HG03571 (cell line): ENCODE data around the gene STT3B.

ENCODE experiments used
- ATAC-seq: cut with Tn5 transposase; IDR thresholded peaks from one replicate; pipeline ENCODE4 v1.9.1; 2021; ENCODE audit not compliant: unreplicated experiment

The STT3B gene

DNA sequence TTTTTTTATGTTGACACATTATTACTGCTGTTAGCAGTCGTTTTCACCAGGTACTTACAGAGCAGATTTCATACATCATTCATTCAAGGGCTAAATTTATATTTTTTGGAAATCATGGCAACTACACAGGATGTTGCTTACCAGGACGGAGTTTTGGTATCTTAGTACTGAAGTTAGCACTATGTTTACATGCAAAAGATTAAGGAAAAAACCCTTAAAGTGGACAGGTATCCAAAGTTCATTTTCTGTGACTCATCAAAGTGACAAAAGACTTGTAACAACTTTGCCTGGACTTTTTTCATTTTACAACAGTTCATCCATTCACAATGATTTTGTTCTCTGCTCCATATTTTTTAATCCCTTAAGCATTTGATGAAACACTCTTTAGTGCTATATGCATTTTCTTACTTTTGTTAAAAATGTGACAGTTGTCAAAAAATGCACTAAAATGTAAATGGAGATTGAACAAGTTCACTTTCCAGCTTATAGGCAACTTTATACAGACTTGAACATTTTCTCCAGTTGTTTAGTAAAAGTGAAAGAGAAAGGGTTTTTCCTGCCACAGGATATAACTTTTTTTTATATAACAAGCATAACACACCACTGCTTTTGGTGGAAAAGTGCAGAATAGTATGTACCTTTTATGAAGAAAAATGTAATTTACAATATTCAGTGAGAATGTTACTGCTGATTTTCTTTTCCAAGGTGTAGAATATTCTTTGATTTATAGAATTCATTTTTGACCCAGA, 104.1 kb downstream of the STT3B start:
- ATAC-seq = no peak

DNA sequence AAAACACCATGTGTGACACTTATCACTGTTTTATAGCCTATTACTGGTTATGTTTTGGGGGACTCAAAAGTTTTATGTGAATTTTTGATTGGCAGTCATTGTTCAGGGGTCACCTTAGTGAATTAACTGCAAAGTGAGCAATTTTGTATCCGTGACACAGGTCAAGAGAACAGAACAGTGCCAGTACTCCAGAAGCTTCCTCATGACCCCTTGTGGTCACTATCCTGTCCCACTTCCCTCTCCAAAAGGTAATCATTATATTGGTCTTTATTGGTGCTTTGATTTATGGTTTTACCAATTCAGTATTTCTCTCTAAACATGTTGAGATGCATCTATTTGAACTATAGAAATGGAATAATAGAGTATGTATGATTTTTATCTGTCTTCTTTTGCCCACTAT, 107.1 kb downstream of the STT3B start:
- no peak for ATAC-seq

DNA sequence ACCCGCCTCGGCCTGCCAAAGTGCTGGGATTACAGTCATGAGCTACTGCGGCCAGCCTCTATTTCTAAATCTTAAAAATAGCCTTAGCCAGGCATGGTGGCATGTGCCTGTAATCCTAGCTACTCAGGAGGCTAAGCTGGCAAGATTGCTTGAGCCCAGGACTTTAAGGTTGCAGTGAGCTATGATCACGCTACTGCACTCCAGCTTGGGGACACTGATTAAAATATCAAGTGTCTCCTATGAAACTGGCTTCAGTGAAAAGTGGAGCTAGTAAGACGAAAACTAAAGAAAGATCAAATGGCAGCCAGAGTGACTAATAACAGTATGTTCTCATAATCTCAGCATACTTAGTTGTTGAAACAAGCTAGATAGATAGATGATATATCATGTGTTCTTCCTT, 112.5 kb downstream of the STT3B start:
- no peak for ATAC-seq

DNA sequence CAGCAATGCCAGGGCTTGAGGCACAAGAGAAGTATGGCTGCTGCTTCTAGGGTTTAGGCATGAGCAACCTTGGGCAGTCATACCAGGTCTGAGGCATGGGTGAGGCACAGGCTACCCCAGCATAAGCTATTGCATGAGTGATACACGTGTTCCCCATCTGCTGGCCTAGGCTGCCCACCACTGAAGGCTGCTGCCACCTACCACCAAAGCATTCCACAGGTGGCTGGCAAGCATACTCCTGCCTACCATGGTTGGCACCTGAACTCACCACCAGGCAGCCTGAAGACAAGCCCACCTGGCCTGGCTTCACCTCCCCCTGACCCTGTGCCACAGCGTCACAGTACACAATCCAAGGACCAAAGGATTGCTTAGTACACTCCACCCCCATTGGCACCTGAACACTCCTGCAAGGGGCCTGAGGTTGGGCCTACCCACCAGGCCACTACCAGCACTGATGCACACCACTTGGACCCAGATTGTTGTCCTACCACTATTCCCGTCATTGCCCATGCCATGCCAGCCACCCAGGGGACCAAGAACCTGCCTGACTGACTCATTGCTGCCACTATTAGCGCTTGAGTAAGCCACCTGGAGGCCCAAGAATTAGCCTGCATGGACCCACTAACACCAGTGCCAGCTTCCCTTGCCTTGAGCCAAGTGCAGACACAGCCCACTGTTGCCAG, 115.7 kb downstream of the STT3B start:
- ATAC-seq = no peak

DNA sequence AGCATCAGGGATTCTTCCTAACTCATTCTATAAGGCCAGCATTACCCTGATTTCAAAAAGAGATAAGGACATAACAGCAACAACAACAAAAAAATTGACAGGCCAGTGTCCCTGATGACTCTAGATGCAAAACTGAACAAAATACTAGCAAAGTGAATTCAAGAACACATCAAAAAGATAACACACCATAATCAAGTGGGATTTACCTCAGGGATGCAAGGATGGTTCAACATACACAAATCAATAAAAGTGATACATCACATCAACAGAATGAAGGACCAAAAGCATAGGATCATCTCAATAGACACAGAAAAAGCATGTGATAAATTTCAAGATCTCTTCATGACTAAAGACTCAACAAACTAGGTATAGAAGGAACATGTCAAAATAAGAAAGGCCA, 119.6 kb downstream of the STT3B start:
- ATAC-seq = no peak

DNA sequence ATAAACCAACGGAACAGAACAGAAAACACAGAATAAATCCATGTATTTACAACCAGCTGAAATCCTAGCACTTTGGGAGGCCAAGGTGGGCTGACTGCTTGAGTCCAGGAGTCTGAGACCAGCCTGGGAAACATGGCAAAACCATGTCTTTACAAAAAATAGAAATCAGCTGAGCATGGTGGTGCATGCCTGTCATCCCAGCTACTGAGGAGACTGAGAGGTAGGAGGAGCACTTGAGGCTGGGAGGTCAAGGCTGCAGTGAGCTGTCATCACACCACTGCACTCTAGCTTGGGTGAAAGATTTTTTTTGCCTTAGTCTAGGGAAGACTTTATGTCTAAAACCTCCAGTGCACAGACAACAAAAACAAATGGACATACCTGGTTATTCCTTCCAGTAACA, 120.7 kb downstream of the STT3B start:
- ATAC-seq = no peak

DNA sequence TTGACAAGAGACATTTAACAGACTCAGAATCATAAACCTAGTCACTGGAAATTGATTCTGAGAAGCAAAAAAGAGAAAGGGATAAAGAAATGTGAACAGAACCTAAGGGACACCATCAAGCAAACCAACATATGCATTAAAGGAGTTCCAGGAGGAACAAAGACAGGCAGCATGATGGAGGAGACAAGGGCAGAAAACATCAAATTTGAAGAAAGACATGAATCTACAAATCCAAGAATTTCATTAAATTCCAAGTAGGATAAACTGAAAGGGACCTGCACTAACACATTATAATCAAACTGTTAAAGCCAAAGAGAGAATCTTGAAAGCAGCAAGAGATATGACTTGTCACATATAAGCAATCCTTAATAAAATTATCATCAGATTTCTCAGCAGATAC, 122.3 kb downstream of the STT3B start:
- ATAC-seq = no peak

DNA sequence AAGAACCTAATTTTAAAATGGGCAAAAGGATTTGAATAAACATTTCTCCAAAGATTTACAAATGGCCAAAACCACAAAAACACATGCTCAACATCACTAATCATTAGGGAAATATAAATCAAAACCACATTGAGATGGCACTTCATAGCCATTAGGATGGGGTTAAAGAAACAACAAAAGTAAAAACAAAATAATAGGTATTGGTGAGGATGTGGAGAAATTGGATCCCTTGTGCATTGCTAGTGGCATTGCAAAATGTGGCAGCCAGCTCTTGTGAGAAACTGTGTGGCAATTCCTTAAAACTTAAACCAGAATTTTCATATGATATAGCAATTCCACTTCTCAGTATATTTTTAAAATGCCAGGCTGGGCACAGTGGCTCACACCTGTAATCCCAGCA, 126.5 kb downstream of the STT3B start:
- ATAC-seq = no peak

DNA sequence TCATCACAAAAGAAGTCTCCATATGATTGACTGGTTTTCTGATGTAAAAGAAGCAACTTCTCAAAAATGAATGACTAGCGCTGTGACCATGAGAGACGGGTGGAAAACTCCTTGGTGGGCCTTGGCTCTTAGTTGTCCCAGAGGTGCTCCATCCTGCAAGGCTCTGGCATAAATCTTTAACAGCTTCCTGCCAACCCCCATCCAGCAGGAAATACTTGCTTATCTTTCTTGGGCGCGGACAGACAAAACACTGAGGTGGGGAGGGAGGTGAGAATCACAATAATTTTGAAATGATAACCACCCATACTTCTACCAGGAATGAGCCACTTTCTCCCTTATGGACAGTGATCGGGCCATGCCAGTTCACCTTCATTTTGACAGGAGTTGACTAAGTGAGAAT, 128.6 kb downstream of the STT3B start:
- ATAC-seq = no peak

DNA sequence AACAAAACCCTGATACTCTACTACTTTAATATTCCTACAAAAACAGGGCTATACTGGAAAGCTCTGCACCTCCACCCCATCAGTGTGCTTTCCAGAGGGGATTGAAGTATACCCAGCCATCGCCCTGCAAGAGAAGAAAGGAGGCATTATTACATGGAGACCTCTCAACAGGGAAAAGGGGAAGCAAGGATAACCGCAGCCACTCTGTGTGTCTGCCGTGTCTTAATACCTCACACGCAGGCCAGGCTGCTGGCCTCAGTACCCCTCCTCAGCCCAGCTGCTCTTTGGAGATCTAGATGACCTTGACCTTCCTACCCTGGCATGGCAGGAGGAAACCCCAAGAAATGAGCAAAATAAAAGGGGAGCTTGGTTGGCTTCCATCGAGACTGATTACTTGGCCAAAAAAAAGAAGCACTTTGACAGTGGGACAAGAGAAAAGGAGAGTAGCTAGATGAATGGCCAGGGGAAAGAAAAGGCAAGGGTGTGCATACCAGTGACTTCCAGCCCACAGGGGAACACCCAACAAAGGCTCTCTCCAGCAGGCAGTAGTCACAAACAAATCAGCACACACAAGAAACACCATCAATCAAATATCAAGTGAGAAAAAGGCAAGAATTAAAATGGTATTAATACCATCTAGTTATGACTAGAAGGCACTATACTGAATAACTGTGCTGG, 129.4 kb downstream of the STT3B start:
- ATAC-seq = no peak

DNA sequence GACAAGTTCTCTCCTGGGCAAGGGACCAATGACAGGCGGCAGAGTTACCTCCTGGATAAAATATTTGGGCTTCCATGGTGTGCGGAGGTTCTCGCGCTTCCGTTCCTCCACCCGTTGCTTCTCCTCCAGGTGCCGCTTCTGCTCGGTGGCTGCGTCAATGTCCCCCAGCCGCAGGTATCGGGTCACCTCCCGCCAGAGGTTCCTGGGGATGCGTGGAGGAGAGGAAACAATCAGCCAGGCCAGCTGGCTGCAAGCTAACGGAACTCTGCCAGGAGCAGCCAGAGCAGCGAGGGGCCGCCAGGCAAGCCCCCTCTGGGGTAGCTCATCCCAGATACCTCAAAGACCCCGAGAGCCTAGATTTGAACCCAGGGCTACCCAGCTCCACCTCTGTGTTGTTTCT, 131.3 kb downstream of the STT3B start:
- ATAC-seq = no peak

DNA sequence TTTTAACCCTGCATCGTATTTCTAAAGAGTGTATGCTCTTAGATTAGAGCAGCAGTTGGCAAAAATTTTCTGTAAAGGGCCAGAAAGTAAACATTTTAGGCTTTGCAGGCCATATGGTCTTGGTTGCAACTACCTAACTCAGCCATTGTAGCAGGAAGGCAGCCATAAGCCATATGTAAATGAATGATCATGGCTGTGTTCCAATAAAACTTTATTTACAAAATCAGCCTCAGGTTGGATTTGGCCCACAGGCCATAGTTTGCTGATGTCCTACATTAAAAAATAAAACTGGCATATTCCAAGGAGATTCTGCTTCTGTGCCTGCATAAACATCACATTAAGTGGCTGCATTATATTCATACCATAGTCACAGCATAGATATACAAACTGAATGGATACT, 134.9 kb downstream of the STT3B start:
- no peak for ATAC-seq

DNA sequence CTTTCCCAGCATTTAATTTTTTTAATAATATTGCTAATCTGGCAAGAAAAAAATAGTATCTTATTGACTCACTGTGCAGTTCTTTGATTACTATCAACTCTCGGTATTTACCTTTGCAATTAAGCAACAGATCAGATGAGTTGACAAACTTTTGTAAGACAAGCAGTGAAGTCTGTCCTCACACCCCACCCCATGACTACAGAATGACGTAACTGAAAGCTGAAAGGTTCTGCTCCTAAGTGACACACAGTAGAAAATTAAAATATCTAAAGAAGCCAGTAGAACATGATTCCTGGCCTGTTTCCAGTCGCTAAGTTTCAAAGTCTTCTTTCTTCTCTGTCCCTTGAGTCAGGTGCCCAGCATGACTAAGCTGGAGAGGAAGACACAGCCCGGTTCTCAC, 135.5 kb downstream of the STT3B start:
- ATAC-seq = no peak

DNA sequence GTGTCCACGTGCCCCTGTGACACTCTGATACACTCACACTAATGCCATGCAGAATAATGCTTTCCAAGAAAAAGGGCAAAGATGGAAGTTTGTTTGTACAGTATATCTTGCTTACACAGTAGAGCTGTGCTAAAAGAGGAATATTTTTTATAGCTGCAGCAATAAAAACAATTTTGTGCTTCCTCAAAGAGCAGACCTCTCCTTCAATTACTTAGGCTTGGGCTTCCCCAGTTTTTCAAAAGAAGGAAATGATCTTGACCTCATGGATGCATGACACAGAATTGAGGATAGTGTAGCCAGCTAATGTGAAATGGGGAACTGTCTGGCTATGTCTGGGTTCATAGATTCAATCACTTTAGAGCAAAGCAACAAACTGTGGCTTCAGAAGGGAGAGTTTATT, 137.4 kb downstream of the STT3B start:
- ATAC-seq = no peak

DNA sequence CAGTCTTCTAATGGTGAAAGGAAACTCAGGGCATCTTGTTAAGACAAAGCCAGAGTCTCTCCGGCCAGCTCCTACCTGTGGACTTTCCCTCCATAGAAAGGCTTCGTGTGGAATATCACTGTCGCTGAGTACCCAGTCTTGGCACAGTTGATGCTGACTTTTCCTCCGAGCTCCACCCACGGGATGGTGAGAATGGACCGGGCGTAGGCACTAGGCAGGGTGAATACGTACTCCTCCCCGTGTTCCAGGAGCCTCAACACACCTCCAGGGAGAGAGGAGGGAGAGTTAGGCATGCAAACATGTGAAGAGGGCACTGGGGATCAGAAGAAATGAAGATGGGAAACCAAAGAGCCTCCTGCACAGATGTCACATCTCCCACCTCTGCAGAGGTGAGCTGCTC, 138.0 kb downstream of the STT3B start:
- ATAC-seq = no peak

DNA sequence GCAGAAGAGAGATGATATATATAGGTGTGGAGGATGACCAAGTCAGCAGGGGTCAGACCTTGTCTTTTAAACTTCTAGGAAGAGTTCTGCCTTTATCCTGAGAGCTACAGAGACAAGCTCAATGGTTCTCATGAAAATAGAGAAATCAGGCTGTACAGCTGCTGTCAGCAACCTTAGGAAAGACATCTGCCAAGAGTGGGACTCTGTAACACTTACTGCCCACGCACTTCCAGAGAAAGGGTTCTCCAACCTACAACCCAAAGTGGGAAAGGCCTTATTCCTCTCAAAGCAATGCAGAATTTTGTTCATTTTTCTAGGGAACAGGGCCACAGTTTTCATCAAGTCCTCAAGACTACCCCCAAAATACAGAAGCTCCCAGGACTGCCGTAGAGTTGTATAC, 138.7 kb downstream of the STT3B start:
- no peak for ATAC-seq

DNA sequence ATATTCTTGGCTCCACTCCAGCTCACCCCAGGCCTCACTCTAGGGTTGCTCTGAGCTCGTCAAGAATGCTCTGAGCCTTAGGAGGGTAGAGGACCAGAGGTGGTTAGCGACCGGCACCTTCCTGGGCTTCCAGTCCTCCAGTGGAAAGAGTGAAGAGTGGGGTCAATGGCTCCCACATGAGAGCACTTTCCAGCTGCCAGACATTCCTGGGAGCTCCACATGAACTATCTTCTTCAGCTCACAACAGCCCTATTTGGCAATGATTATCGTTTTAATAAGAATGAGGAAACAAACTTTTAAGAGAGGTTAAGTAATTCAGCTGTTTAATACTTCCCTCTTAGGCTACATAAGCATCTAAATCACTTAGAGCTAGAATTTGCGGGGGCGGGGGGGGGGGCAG, 139.3 kb downstream of the STT3B start:
- no peak for ATAC-seq

DNA sequence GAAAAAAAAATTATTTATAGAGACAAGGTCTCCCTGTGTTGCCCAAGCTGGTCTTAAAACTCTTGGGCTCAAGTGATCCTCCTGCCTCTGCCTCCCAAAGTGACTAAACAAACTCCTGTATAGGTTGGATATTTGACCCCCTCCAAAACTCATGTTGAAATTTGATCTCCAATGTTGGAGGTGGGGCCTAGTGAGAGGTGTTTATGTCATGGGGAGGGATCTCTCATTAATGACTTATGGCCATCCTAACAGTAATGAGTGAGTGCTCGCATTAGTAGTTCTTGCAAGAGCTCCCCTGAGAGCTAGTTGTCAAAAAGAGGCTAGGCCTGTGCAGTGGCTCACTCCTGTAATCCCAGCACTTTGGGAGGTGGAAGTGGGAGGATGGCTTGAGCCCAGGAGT, 141.2 kb downstream of the STT3B start:
- ATAC-seq = no peak

DNA sequence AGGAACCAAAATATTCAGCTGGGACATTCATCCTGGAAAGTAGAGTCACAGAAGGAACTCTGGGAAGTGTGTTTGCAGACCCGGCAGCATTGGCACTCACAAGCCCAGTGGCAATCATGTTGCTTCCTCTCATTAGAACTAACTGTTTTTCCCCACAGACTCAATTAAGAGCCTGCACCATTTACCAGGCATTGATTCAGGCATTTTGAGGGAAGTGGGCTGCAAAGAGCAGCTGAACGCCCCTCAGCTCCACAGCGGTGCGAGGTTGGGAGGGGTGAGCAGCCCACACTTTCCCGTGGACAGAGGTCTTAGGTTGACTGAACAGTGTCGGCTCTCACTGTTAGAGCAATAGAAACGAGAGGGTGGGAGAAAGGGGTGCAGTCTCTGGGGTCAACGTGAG, 143.8 kb downstream of the STT3B start:
- no peak for ATAC-seq

DNA sequence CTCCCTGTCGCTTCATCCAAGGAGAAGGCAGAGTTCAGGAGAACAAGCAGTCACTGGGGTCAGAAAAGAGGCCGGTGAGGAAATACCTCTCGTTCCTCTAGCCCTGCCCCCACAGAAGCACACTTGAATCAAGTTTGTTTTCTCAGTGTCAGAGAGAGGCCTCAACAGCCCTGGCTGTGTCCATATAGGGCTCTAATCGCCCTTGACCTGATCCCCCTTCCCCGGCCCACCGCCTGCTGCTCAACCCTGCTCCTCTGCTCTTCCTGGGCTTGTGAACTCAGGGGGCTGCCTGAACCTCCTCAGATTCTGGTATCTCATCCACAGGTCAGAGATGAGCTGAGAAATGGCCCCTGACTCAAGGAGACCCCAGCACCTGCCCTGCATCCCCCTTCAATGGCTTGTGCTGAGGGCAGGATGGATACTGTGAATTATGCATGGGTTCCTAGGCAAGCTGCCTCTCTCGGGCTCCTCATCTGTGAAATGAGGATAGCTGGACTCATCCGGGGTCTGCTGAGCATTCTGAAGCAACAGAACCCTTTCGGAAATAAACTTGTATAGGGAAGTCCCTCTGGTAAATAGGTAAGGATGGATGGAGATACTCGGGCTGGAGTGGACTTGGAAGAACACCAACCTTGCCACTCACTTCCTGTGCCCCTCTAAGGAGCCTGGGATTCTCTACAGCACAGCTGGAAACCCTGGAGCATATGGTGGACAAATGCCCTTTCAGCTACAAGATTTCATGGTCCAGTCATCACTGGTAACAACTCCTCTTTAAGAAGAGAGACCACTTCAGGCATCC, 147.5 kb downstream of the STT3B start:
- no peak for ATAC-seq
